Astrocyte (in vitro differentiated cells and primary cell): ENCODE data around the gene DPPA2.

Experiments used
- CTCF ChIP-seq: IDR thresholded peaks from 2 replicates; pipeline ENCODE4 v1.5.1; 2011; ENCODE audit warnings: low read depth, mild to moderate bottlenecking, inconsistent platforms, low read length, moderate library complexity; ENCODE audit not compliant: insufficient read depth
- EZH2 ChIP-seq: IDR thresholded peaks from 2 replicates; pipeline ENCODE4 v1.6.1; 2012; ENCODE audit warnings: mild to moderate bottlenecking, low read length, inconsistent platforms; ENCODE audit not compliant: insufficient read depth

- TF ChIP-seq EZH2 (no peak), CTCF (no peak)
Measured at GRCh38 chr3:109252641-109253040, 63.7 kb downstream of the DPPA2 start.
